ENCODE results near the gene FOXL2. TPM values are rescaled to one million over a fixed set of nuclear protein-coding genes. Genes with fewer than 3 reads are reported as not detected.
A peak's percentile ranks its signal among the peaks of the same experiment; 100 is the strongest.

FOXL2 gene
- polyA plus RNA-seq, 2 of the 4 experiments (the other 2 are of a cell fraction): 1.2 to 3.1 TPM

DNA sequence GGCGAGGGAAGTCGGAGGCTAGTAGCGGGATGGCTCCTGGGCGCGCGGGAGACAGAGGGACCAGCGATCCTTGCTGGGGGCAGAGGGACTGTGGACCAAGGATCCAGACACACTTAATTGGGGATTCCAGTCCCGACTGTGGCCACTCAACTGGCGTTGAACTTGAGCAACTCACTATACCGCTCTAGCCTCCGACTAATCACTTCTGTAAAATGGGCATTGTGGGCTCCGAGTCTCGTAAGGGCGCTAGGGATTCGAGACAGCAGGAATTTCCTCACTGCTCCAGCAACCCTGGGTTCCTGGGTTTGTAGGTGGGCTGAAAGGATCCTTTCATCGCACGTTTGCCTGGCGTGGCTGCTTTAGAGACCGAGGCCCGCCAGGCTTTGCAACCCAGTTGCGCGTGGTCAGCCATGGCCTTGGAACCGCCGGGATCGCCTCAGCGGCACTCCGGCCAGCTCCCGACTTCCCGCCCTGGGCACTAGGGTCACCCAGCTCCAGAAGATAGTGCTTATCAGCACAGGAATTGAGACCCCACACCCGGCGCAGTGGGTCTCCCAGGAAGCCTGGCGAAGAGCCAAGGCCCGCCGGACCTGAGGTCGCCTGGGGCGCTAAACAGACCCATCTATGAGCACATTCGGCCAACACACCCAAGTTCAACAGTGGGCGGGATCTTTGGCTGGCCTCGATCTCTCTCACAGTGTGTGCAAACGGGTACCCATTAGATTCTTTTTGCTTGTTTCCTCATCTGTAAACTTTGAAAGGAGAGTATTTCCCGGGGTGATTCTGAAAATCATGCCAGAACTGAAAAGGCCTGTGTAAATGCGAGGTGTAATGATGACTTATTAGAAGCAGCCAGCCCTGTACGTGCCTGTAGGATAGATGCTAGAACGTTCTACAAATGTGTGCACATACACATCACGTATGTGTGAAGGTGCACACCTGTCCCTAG is 9.9 kb downstream of the FOXL2 start (continued):
- TF ChIP-seq EHMT2 (IDR thresholded peaks at IDR 0.05; ENCODE audit: low read depth): no peak
- TF ChIP-seq, protein P1, sequence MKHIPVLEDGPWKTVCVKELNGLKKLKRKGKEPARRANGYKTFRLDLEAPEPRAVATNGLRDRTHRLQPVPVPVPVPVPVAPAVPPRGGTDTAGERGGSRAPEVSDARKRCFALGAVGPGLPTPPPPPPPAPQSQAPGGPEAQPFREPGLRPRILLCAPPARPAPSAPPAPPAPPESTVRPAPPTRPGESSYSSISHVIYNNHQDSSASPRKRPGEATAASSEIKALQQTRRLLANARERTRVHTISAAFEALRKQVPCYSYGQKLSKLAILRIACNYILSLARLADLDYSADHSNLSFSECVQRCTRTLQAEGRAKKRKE (CRISPR knock-in tag; IDR thresholded peaks at IDR 0.05; ENCODE audit: low read depth): no peak

- CTCF ChIA-PET: interaction anchor here (0.6 to 9.0 kb wide), 46 partner anchors 9 to 1779 kb away, joined by 3 to 82 read pairs (median 4); partner anchors contain the start of genes CEP70, FOXL2, FOXL2NB and MRPS22
Measured at GRCh38 chr3:138935863-138936740, 10.8 kb downstream of the FOXL2 start.

More at GRCh38 chr3:138935863-138936740, 10.8 kb downstream of the FOXL2 start:
- Histone ChIP-seq H3K9me3 (no peaks in the 10 kb centered on the region), H3K4me2 (peak overlapping the region; percentile 69), H3K27ac (peak overlapping the region; percentile 69 to 93), H3K4me1 (no peaks in the 10 kb centered on the region), H3K4me3 (peak overlapping the region; percentile 45)
- ATAC-seq: peak; percentile 91
- 30% methylated on average over 9 of the region's 58 CpGs for WGBS (ENCODE audit: missing lambda C conversion rate)
- POLR2A ChIA-PET: interaction anchor here (0.6 to 1.2 kb wide), 5 partner anchors 11 to 418 kb away, joined by 3 to 8 read pairs (median 4); partner anchors contain the start of genes CEP70, FOXL2 and FOXL2NB
- TF ChIP-seq, protein P2, sequence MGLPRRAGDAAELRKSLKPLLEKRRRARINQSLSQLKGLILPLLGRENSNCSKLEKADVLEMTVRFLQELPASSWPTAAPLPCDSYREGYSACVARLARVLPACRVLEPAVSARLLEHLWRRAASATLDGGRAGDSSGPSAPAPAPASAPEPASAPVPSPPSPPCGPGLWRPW (IDR thresholded peaks at IDR 0.05): no peak
- TF ChIP-seq POLR2A (IDR thresholded peaks at IDR 0.05; ENCODE audit: low read length): peak; percentile 15; the same call in 1 of the 2 replicates
- TF ChIP-seq SMC3 (IDR thresholded peaks at IDR 0.05): peak; percentile 67
- TF ChIP-seq RAD21 (conservative IDR thresholded peaks at IDR 0.05 in 1 of 2, IDR thresholded peaks at IDR 0.05 in 1 of 2): peak; percentile 45 to 47; a peak in 4 of 5 replicates
- TF ChIP-seq, protein P3, sequence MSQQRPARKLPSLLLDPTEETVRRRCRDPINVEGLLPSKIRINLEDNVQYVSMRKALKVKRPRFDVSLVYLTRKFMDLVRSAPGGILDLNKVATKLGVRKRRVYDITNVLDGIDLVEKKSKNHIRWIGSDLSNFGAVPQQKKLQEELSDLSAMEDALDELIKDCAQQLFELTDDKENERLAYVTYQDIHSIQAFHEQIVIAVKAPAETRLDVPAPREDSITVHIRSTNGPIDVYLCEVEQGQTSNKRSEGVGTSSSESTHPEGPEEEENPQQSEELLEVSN (IDR thresholded peaks at IDR 0.05; ENCODE audit: borderline replicate concordance, low read depth): peak; percentile 64
- TF ChIP-seq USF2 (IDR thresholded peaks at IDR 0.05): peak; percentile 51; the same call in 1 of the 2 replicates
- TF ChIP-seq, protein P4, sequence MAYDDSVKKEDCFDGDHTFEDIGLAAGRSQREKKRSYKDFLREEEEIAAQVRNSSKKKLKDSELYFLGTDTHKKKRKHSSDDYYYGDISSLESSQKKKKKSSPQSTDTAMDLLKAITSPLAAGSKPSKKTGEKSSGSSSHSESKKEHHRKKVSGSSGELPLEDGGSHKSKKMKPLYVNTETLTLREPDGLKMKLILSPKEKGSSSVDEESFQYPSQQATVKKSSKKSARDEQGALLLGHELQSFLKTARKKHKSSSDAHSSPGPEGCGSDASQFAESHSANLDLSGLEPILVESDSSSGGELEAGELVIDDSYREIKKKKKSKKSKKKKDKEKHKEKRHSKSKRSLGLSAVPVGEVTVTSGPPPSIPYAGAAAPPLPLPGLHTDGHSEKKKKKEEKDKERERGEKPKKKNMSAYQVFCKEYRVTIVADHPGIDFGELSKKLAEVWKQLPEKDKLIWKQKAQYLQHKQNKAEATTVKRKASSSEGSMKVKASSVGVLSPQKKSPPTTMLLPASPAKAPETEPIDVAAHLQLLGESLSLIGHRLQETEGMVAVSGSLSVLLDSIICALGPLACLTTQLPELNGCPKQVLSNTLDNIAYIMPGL (CRISPR knock-in tag; IDR thresholded peaks at IDR 0.05; ENCODE audit: borderline replicate concordance): no peak
- TF ChIP-seq CTCF (IDR thresholded peaks at IDR 0.05): peak; percentile 62
- 0 out of 5 replicates have a peak, but pooled peaks of 1 of the 2 experiments have one; percentile 27 for TF ChIP-seq JUN (IDR thresholded peaks at IDR 0.05)
- TF ChIP-seq, protein P5, sequence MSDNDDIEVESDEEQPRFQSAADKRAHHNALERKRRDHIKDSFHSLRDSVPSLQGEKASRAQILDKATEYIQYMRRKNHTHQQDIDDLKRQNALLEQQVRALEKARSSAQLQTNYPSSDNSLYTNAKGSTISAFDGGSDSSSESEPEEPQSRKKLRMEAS (IDR thresholded peaks at IDR 0.05): 0 out of 2 replicates have a peak, but pooled peaks have one; percentile 70
- no peak for FAIRE-seq
- DNase-seq (ENCODE audit: low read depth in 1 of 2, low spot score in 1 of 2): peak; percentile 64 to 75
